ENCODE data around the gene NLRP6. TPM values are rescaled to one million over a fixed set of nuclear protein-coding genes. Genes with fewer than 3 reads are reported as not detected.

NLRP6 gene
- total RNA-seq, 1 experiment from 2014 or later, result not detected

- no peak for DNase-seq (ENCODE audit: low read depth)
These were observed 22.4 kb upstream of the NLRP6 start for GRCh38 chr11:255816-256215.

- no peak for DNase-seq (ENCODE audit: low read depth)
These were observed 21.1 kb upstream of the NLRP6 start for GRCh38 chr11:256952-257737.

GRCh38 chr11:257766-258493 lies 20.3 kb upstream of the NLRP6 start:
- DNase-seq (ENCODE audit: low read depth), result no peak

- no peak for DNase-seq (ENCODE audit: low read depth)
These were observed 18.8 kb upstream of the NLRP6 start for GRCh38 chr11:259413-259812.

- no peak for DNase-seq (ENCODE audit: low read depth)
These were observed 16.6 kb upstream of the NLRP6 start for GRCh38 chr11:261624-262023.

- DNase-seq (ENCODE audit: low read depth), result no peak
These were observed 11.3 kb upstream of the NLRP6 start for GRCh38 chr11:266676-267439.

GRCh38 chr11:267491-267994 lies 10.7 kb upstream of the NLRP6 start:
- DNase-seq (ENCODE audit: low read depth), result no peak

- DNase-seq (ENCODE audit: low read depth), result peak; percentile 87
These were observed 9.5 kb upstream of the NLRP6 start for GRCh38 chr11:268716-269145.

GRCh38 chr11:269146-269890 lies 8.9 kb upstream of the NLRP6 start:
- DNase-seq (ENCODE audit: low read depth), result peak; percentile 42

GRCh38 chr11:270451-271318 lies 7.5 kb upstream of the NLRP6 start:
- no peak for DNase-seq (ENCODE audit: low read depth)

GRCh38 chr11:271319-271715 lies 6.9 kb upstream of the NLRP6 start:
- DNase-seq (ENCODE audit: low read depth), result no peak

- no peak for DNase-seq (ENCODE audit: low read depth)
These were observed 5.8 kb upstream of the NLRP6 start for GRCh38 chr11:272195-272930.

GRCh38 chr11:272931-273198 lies 5.3 kb upstream of the NLRP6 start:
- no peak for DNase-seq (ENCODE audit: low read depth)

GRCh38 chr11:276219-276618 lies 2.0 kb upstream of the NLRP6 start:
- DNase-seq (ENCODE audit: low read depth), result no peak

- no peak for DNase-seq (ENCODE audit: low read depth)
These were observed 1.1 kb downstream of the NLRP6 start for GRCh38 chr11:279040-279965.

- DNase-seq (ENCODE audit: low read depth), result no peak
These were observed 1.9 kb downstream of the NLRP6 start for GRCh38 chr11:279966-280705.

- no peak for DNase-seq (ENCODE audit: low read depth)
These were observed 2.7 kb downstream of the NLRP6 start for GRCh38 chr11:280706-281485.
